ENCODE measurements around the gene OTOP2.

- TF ChIP-seq PATZ1 (CRISPR knock-in tag; IDR thresholded peaks at IDR 0.05; ENCODE audit: borderline replicate concordance) (no peak), RARB (CRISPR knock-in tag; IDR thresholded peaks at IDR 0.05) (no peak), TSHZ2 (CRISPR knock-in tag; IDR thresholded peaks at IDR 0.05) (no peak), ZNF8 (CRISPR knock-in tag; IDR thresholded peaks at IDR 0.05) (no peak), ESRRG (CRISPR knock-in tag; IDR thresholded peaks at IDR 0.05) (no peak), CREB5 (CRISPR knock-in tag; IDR thresholded peaks at IDR 0.05; ENCODE audit: low read depth) (no peak), POU6F1 (CRISPR knock-in tag; IDR thresholded peaks at IDR 0.05; ENCODE audit: borderline replicate concordance, low read depth) (no peak), GLIS3 (CRISPR knock-in tag; IDR thresholded peaks at IDR 0.05) (no peak)
Measured at GRCh38 chr17:74936470-74936799, 12.4 kb downstream of the OTOP2 start.
